ENCODE data around the gene MIEF2. TPM values are rescaled to one million over a fixed set of nuclear protein-coding genes. Genes with fewer than 3 reads are reported as not detected.

MIEF2 gene
- total and polyA plus RNA-seq, 12 donors = 18.9 to 43.4 (median 31.4) TPM

- H3K36me3 ChIP-seq = peaks cover 5 to 97% (median 24%) of the 10 kb centered on the region in 9 donors
- no peak for ATAC-seq
- intact Hi-C loops (cut with DNase I) = no loop called here
Measured at GRCh38 chr17:18241229-18241871, 19.1 kb upstream of the MIEF2 start.

GRCh38 chr17:18245038-18245776, 15.3 kb upstream of the MIEF2 start:
- intact Hi-C loops (cut with DNase I) = no loop called here

More at GRCh38 chr17:18241229-18241871, 19.1 kb upstream of the MIEF2 start:
- no peaks in the 10 kb centered on the region for H3K9me3 ChIP-seq
- no peak for TF ChIP-seq CTCF (IDR thresholded peaks at IDR 0.05)
- no peaks in the 10 kb centered on the region for H3K27me3 ChIP-seq
- 90 to 93% methylated on average over 28 of the region's 28 CpGs for WGBS, 2 donors
- DNase-seq = no peak
- H3K27ac ChIP-seq = no peak overlapping the region
- peaks cover 0 to 5% (median 0%) of the 10 kb centered on the region in 9 donors for H3K4me1 ChIP-seq
- H3K4me3 ChIP-seq = no peak overlapping the region

GRCh38 chr17:18246109-18246725, 14.2 kb upstream of the MIEF2 start:
- intact Hi-C loops (cut with DNase I) = no loop called here
- no peaks in the 10 kb centered on the region for H3K27me3 ChIP-seq
- WGBS, 2 donors = 90 to 91% methylated on average over 24 of the region's 24 CpGs
- H3K27ac ChIP-seq = peak overlapping the region in 2 of 10 donors; percentile 84 to 91
- ATAC-seq (no peak), DNase-seq (no peak)
- no peaks in the 10 kb centered on the region for H3K9me3 ChIP-seq
- no peak overlapping the region for H3K4me3 ChIP-seq
- TF ChIP-seq CTCF (IDR thresholded peaks at IDR 0.05) = no peak
- peaks cover 12 to 100% (median 56%) of the 10 kb centered on the region in 9 donors for H3K36me3 ChIP-seq
- H3K4me1 ChIP-seq = peaks cover 12 to 31% (median 21%) of the 10 kb centered on the region in 9 donors

More at GRCh38 chr17:18245038-18245776, 15.3 kb upstream of the MIEF2 start:
- TF ChIP-seq CTCF (IDR thresholded peaks at IDR 0.05) = no peak
- Histone ChIP-seq H3K27ac (no peak overlapping the region), H3K9me3 (no peaks in the 10 kb centered on the region), H3K27me3 (no peaks in the 10 kb centered on the region), H3K36me3 (peaks cover 5 to 100% (median 46%) of the 10 kb centered on the region in 9 donors), H3K4me3 (no peak overlapping the region), H3K4me1 (peaks cover 12 to 31% (median 21%) of the 10 kb centered on the region in 9 donors)
- no peak for ATAC-seq
- 89 to 91% methylated on average over 21 of the region's 21 CpGs for WGBS, 2 donors
- no peak for DNase-seq

GRCh38 chr17:18246880-18247612, 13.4 kb upstream of the MIEF2 start:
- peaks cover 12 to 31% (median 21%) of the 10 kb centered on the region in 9 donors for H3K4me1 ChIP-seq
- H3K27ac ChIP-seq = peak overlapping the region in 9 of 10 donors; percentile 19 to 91 (median 83)
- H3K36me3 ChIP-seq = peaks cover 12 to 100% (median 64%) of the 10 kb centered on the region in 9 donors
- WGBS, 2 donors = 39 to 47% methylated on average over 42 to 46 of the region's 46 CpGs
- DNase-seq (peak; percentile 54 to 62), ATAC-seq (peak in 7 of 8 donors; percentile 23 to 66 (median 38))
- intact Hi-C loops (cut with DNase I) = no loop called here
- no peaks in the 10 kb centered on the region for H3K9me3 ChIP-seq
- H3K27me3 ChIP-seq = no peaks in the 10 kb centered on the region
- peak overlapping the region in 1 of 10 donors; percentile 2 for H3K4me3 ChIP-seq
- no peak for TF ChIP-seq CTCF (IDR thresholded peaks at IDR 0.05)

All from heart right ventricle (tissue), 16 donors.